GM13977 (cell line): ENCODE results near the gene THPO.

Experiments
- DNase-seq: peaks from one replicate; pipeline ENCODE4 v3.0.0; 2012; ENCODE audit warnings: low spot score
- CTCF ChIP-seq: IDR thresholded peaks from 2 replicates; pipeline ENCODE4 v1.5.1; 2012; ENCODE audit warnings: mild to moderate bottlenecking, control low read depth; ENCODE audit not compliant: insufficient read depth; ENCODE audit errors: extremely low read depth, missing control alignments
- in situ Hi-C: fragments of 300-500 bp; cut with MboI; formaldehyde crosslinking; loops from one replicate; pipeline ENCODE4 v1.12.0; 2022; ENCODE audit warnings: low sequenced_read_pairs, low pct_unique_long_range_greater_than_20kb, mixed read lengths, inconsistent platforms; ENCODE audit not compliant: unreplicated experiment

THPO gene

GRCh38 chr3:184323696-184324095 is 54.3 kb downstream of the THPO start:
- in situ Hi-C loops = no loop called here
- peak; percentile 11 for DNase-seq
- TF ChIP-seq CTCF = no peak

DNA sequence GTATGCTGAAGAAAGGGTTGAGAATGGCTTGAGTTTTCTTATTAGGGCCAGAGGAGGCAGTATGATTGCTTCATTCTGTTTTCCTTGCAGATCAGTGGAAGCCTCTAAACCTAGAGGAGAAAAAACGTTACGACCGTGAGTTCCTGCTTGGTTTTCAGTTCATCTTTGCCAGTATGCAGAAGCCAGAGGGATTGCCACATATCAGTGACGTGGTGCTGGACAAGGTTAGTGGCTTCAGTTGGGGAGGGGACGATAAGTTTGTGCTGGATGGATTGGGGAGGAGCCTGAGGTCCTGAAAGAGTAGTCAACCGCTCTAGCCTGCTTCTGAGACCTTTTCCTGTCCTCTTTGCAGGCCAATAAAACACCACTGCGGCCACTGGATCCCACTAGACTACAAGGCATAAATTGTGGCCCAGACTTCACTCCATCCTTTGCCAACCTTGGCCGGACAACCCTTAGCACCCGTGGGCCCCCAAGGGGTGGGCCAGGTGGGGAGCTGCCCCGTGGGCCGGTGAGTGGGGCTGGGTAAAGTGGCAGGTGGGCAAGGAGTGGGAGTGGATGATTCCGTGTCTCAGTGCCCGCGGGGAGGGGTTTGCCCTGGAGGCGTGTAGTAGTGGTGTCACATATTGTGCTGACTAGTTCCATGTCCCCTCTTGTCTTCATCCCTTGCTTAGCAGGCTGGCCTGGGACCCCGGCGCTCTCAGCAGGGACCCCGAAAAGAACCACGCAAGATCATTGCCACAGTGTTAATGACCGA is 55.1 kb downstream of the THPO start:
- no peak for TF ChIP-seq CTCF
- DNase-seq = peak; percentile 13
- in situ Hi-C loops = no loop called here
